Fibroblast of pulmonary artery (primary cell): ENCODE measurements around the gene PPIF.

Source experiments
- DNase-seq: peaks from one replicate; pipeline ENCODE4 v3.0.0-alpha.2; 2010; ENCODE audit warnings: low read depth
- H3K4me3 ChIP-seq: replicated peaks from 2 replicates; pipeline ENCODE4 v1.5.1; 2011; ENCODE audit warnings: low read depth, mild to moderate bottlenecking, control low read depth, low read length, moderate library complexity
- TF ChIP-seq, protein P1 (sequence below): IDR thresholded peaks from 2 replicates; pipeline ENCODE4 v1.5.1; 2011; ENCODE audit warnings: mild to moderate bottlenecking, control low read depth, low read length, inconsistent platforms; ENCODE audit errors: missing control alignments

The PPIF gene

DNA sequence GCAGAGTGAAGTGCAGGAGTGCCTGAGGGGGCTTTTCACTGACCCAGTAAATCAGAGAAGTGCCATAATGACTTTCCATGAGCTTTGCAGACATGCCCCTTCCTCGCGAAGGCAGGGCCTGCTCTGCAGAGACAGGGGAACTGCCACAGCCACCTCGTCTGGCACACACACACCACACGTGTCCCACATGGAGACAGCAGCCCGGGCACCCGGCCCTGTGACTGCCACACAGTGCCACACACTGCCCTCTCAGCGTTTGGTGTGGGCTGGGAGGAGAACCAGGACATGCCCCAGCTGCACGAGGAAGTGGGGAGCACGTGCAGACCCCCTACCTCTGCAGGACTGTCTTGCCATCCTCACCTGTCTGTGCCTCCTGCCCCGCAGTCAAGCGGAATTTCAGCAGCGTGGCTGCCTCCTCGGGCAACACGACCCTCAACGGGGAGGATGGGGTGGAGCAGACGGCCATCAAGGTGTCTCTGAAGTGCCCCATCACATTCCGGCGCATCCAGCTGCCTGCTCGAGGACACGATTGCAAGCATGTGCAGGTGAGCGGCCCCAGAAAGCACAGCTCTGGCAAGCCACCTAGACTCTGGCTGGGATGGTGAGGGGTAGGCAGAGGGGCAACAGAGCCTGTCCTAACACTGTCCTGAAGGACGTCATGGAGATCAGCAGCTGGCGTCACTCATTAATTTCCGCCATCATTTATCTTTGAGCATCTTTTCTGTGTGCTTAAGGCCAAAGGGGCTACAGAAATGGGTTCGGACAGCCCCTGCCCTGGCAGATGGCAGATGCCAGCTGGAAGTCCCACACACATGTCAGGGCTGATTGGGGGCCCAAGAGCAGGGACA, 43.4 kb upstream of the PPIF start:
- no peak overlapping the region for H3K4me3 ChIP-seq
- DNase-seq, result no peak
- TF ChIP-seq, protein P1, sequence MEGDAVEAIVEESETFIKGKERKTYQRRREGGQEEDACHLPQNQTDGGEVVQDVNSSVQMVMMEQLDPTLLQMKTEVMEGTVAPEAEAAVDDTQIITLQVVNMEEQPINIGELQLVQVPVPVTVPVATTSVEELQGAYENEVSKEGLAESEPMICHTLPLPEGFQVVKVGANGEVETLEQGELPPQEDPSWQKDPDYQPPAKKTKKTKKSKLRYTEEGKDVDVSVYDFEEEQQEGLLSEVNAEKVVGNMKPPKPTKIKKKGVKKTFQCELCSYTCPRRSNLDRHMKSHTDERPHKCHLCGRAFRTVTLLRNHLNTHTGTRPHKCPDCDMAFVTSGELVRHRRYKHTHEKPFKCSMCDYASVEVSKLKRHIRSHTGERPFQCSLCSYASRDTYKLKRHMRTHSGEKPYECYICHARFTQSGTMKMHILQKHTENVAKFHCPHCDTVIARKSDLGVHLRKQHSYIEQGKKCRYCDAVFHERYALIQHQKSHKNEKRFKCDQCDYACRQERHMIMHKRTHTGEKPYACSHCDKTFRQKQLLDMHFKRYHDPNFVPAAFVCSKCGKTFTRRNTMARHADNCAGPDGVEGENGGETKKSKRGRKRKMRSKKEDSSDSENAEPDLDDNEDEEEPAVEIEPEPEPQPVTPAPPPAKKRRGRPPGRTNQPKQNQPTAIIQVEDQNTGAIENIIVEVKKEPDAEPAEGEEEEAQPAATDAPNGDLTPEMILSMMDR, result no peak

DNA sequence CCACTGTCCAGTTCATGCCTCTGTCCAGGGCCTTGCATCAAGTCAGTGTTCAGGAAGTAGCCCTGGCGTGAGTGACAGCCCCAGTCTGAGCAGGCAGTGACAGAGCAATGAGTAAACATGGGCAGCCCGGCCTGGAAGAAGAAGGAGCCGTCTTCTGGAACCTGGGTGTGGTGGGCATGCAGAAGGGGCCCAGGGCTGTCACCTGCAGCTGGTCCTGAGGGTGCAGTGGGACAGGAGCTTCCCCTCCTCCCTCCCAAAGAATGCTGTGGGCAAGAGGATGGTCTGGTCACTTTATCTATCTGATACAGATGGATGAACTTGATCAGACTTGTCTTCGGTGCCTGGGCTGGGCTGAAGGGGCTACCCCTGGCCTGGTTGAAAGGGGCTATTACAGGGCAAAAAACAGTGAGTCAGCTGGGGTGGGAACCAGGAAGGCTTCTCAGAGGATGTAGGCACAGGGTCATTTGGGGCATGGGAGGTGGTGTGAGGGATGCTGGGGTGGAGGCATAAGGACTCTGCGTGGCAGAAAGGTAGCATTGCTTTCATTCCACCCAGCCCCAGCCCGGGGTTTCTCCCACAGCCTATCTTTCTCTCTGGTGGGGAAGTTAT, 42.7 kb upstream of the PPIF start:
- TF ChIP-seq, protein P1, result no peak
- DNase-seq, result no peak
- no peak overlapping the region for H3K4me3 ChIP-seq

- no peak for DNase-seq
- H3K4me3 ChIP-seq, result no peak overlapping the region
- TF ChIP-seq, protein P1, result no peak
Observed at GRCh38 chr10:79305515-79305914, 41.8 kb upstream of the PPIF start.

DNA sequence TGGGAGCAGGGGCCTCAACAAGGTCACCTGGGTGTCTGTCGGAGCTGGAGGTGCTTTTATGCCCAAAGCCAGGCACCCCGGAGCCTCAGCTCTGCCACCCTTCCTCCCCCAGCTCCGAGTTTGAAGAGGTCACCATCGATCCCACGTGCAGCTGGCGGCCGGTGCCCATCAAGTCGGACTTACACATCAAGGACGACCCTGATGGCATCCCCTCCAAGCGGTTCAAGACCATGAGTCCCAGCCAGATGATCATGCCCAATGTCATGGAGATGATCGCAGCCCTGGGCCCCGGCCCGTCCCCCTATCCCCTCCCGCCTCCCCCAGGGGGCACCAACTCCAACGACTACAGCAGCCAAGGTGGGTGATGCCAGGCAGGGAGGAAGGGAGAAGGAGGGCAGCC, 41.3 kb upstream of the PPIF start:
- TF ChIP-seq, protein P1, result no peak
- DNase-seq, result no peak
- no peak overlapping the region for H3K4me3 ChIP-seq

- TF ChIP-seq, protein P1, result no peak
- DNase-seq, result no peak
- H3K4me3 ChIP-seq, result no peak overlapping the region
Observed at GRCh38 chr10:79306644-79307220, 40.5 kb upstream of the PPIF start.

DNA sequence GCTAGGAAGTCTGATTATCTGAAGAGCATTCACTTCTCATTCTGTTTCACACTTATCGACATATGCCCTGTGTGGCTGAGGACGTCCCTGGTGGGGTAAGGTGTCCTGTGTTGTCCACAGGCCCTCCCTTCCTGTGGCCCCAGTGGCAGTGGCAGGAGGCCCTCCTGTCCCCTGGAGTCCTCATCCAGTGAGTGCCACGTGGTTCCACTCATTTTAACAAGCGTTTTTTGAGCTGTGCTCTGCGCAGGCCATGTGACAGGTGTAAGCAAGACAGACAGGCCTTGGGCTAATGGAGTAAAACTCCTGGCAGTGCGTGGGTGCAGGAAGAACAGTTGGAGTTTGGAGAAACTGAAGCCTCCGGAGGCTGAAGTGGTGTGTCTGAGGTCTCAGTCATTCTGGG, 39.3 kb upstream of the PPIF start:
- H3K4me3 ChIP-seq, result no peak overlapping the region
- TF ChIP-seq, protein P1, result no peak
- no peak for DNase-seq
